Measurements from ENCODE around the gene NFATC4.

Gene NFATC4

GRCh38 chr14:24390701-24391468 is 22.9 kb downstream of the NFATC4 start:
- no peak for DNase-seq

GRCh38 chr14:24392325-24393091 is 24.5 kb downstream of the NFATC4 start:
- DNase-seq: peak; percentile 36

GRCh38 chr14:24394275-24394674 is 26.3 kb downstream of the NFATC4 start:
- no peak for DNase-seq

GRCh38 chr14:24395609-24396582 is 27.9 kb downstream of the NFATC4 start:
- DNase-seq: no peak

GRCh38 chr14:24397639-24398292 is 29.8 kb downstream of the NFATC4 start:
- no peak for DNase-seq

GRCh38 chr14:24398293-24398652 is 30.3 kb downstream of the NFATC4 start:
- DNase-seq: no peak

- no peak for DNase-seq
These were observed 30.9 kb downstream of the NFATC4 start, which contains the start of gene NYNRIN for GRCh38 chr14:24398653-24399446. TSS of gene NYNRIN (plus strand) at chr14:24399003. CDS start at chr14:24399247, 244 bp downstream.

GRCh38 chr14:24399447-24399822 is 31.5 kb downstream of the NFATC4 start:
- DNase-seq: no peak

- DNase-seq: no peak
These were observed 32.2 kb downstream of the NFATC4 start for GRCh38 chr14:24399999-24400718.

- no peak for DNase-seq
These were observed 34.1 kb downstream of the NFATC4 start for GRCh38 chr14:24401810-24402702.

- DNase-seq: no peak
These were observed 35.5 kb downstream of the NFATC4 start for GRCh38 chr14:24403294-24403998.

- DNase-seq: no peak
These were observed 36.8 kb downstream of the NFATC4 start for GRCh38 chr14:24404814-24405213.

- no peak for DNase-seq
These were observed 38.4 kb downstream of the NFATC4 start for GRCh38 chr14:24406416-24406815.

GRCh38 chr14:24407608-24408325 is 39.8 kb downstream of the NFATC4 start:
- DNase-seq: no peak

GRCh38 chr14:24408764-24409163 is 40.8 kb downstream of the NFATC4 start:
- no peak for DNase-seq

GRCh38 chr14:24409192-24409591 is 41.2 kb downstream of the NFATC4 start:
- no peak for DNase-seq

GRCh38 chr14:24409956-24410355 is 42.0 kb downstream of the NFATC4 start:
- no peak for DNase-seq
